Cardiac fibroblast (primary cell): ENCODE data around the gene IL1RAP.
"Not testable (repeated sequence)": the region's sequence is repeated elsewhere in the genome, so short reads cannot be mapped to it uniquely, and the experiment has no call there.

Experiments used
- DNase-seq, 2 donors: peaks; one replicate each; pipeline versions ENCODE4 v3.0.0 to v3.0.0-alpha.2; 2010; ENCODE audit warnings: low read depth in 2 of 2
- H3K4me3 ChIP-seq, 2 donors: replicated peaks in 1 of 2; 1 replicate in 1 of 2; 2 replicates in 1 of 2; pipeline ENCODE4 v1.5.1; 2011; ENCODE audit warnings: low read depth in 2 of 2, low read length in 2 of 2, mild to moderate bottlenecking in 2 of 2, moderate library complexity in 1 of 2
- TF ChIP-seq, protein P1 (sequence below): IDR thresholded peaks from one replicate; pipeline ENCODE4 v1.5.1; 2011; ENCODE audit warnings: low read depth, mild to moderate bottlenecking, low read length, inconsistent platforms

The IL1RAP gene

DNA sequence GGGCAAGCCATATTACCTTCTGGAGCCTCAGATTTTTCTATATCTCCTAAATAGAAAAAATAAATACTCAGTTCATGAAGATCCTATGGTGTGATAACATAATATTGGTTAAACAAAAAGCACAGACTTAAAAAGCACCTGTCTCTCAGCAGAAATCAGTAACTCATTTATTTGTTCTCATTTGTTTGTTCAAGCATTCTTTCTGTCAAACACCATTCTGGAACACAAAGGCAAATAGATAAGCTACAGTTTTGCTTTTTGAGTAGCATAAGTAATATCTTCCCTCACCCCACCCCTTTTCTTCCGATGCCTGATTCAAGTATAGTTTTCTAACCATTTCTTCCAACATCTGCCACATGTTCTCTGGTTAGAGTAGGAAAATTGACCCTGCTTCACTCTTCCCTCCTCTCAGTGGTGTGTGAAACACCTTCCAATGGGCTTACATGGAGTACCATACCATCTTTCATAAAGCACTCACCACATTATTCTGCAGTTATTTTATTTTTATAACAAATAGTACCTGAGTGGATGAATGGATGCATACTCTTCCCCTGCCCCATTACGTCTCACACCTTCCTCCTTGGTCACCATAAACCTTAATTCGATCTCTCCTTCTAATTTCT is 8.4 kb upstream of the IL1RAP start:
- TF ChIP-seq, protein P1, sequence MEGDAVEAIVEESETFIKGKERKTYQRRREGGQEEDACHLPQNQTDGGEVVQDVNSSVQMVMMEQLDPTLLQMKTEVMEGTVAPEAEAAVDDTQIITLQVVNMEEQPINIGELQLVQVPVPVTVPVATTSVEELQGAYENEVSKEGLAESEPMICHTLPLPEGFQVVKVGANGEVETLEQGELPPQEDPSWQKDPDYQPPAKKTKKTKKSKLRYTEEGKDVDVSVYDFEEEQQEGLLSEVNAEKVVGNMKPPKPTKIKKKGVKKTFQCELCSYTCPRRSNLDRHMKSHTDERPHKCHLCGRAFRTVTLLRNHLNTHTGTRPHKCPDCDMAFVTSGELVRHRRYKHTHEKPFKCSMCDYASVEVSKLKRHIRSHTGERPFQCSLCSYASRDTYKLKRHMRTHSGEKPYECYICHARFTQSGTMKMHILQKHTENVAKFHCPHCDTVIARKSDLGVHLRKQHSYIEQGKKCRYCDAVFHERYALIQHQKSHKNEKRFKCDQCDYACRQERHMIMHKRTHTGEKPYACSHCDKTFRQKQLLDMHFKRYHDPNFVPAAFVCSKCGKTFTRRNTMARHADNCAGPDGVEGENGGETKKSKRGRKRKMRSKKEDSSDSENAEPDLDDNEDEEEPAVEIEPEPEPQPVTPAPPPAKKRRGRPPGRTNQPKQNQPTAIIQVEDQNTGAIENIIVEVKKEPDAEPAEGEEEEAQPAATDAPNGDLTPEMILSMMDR = no peak
- H3K4me3 ChIP-seq = no peak overlapping the region
- DNase-seq = no peak

GRCh38 chr3:190506271-190506670 is 7.6 kb upstream of the IL1RAP start:
- TF ChIP-seq, protein P1 = no peak
- no peak for DNase-seq
- no peak overlapping the region for H3K4me3 ChIP-seq

- no peak overlapping the region for H3K4me3 ChIP-seq
- DNase-seq = no peak
- TF ChIP-seq, protein P1 = no peak
These were observed 1.2 kb upstream of the IL1RAP start for GRCh38 chr3:190512666-190513065.

GRCh38 chr3:190514413-190515153 is 698 bp downstream of the IL1RAP start:
- peak overlapping the region; percentile 87 to 92 for H3K4me3 ChIP-seq
- DNase-seq = peak; percentile 65 to 67

GRCh38 chr3:190516416-190516815 is 2.5 kb downstream of the IL1RAP start:
- DNase-seq = no peak
- no peak overlapping the region for H3K4me3 ChIP-seq
- TF ChIP-seq, protein P1 = no peak

More at GRCh38 chr3:190514413-190515153, 698 bp downstream of the IL1RAP start:
- TF ChIP-seq, protein P1 = no peak

GRCh38 chr3:190517687-190518086 is 3.8 kb downstream of the IL1RAP start:
- peak; percentile 67 to 81 for DNase-seq
- no peak overlapping the region for H3K4me3 ChIP-seq
- TF ChIP-seq, protein P1 = peak; percentile 18

DNA sequence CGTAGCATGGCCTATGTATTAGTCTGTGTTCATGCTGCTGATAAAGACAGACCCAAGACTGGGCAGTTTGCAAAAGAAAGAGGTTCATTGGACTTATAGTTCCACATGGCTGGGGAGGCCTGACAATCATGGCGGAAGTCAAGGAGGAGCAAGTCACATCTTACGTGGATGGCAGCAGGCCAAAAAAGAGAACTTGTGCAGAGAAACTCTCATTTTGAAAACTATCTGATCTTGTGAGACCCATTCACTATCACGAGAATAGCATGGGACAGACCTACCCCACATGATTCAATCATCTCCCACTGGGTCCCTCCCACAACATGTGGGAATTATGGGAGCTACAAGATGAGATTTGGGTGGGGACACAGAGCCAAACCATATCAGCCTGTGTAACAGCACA is 4.6 kb downstream of the IL1RAP start:
- H3K4me3 ChIP-seq, DNase-seq: not testable (repeated sequence)
